Spleen (tissue), 11 donors: Measurements from ENCODE around the gene WNT9A. TPM values are rescaled to one million over a fixed set of nuclear protein-coding genes. Genes with fewer than 3 reads are reported as not detected.

Source experiments
- DNase-seq: peaks from one replicate; pipeline ENCODE4 v3.0.0-alpha.2; 2020
- H3K27ac ChIP-seq, 8 donors: fragments of 200-600 bp; sonication (generic) in 7 of 8; 1 replicate in 4 of 8; 2 replicates in 4 of 8; pipeline versions ENCODE4 v1.5.0 to v1.8.0; 2016 to 2021; ENCODE audit warnings: inconsistent platforms in 4 of 8, mild to moderate bottlenecking in 4 of 8, moderate library complexity in 1 of 8
- H3K27me3 ChIP-seq, 7 donors: fragments of 200-600 bp; sonication (generic) in 6 of 7; replicated peaks in 1 of 7; 1 replicate in 4 of 7; 2 replicates in 3 of 7; pipeline versions ENCODE4 v1.5.0 to v1.8.0; 2016 to 2021; ENCODE audit warnings: inconsistent platforms in 3 of 7, mild to moderate bottlenecking in 1 of 7
- H3K36me3 ChIP-seq, 6 donors: fragments of 200-600 bp; sonication (generic) in 5 of 6; 1 replicate in 4 of 6; 2 replicates in 2 of 6; pipeline versions ENCODE4 v1.5.0 to v1.8.0; 2016 to 2021; ENCODE audit warnings: inconsistent platforms in 2 of 6
- H3K4me1 ChIP-seq, 6 donors: fragments of 200-600 bp; sonication (generic) in 5 of 6; 1 replicate in 3 of 6; 2 replicates in 3 of 6; pipeline versions ENCODE4 v1.5.0 to v1.8.0; 2016 to 2021; ENCODE audit warnings: inconsistent platforms in 3 of 6
- H3K4me3 ChIP-seq, 8 donors: fragments of 200-600 bp; sonication (generic) in 7 of 8; 1 replicate in 4 of 8; 2 replicates in 4 of 8; pipeline versions ENCODE4 v1.5.0 to v1.8.0; 2016 to 2021; ENCODE audit warnings: inconsistent platforms in 4 of 8, mild to moderate bottlenecking in 4 of 8, moderate library complexity in 2 of 8
- H3K9me3 ChIP-seq, 8 donors: fragments of 200-600 bp; sonication (generic) in 7 of 8; 1 replicate in 4 of 8; 2 replicates in 4 of 8; pipeline versions ENCODE4 v1.5.0 to v1.8.0; 2016 to 2021; ENCODE audit warnings: inconsistent platforms in 4 of 8
- CTCF ChIP-seq, 11 experiments: fragments of 200-600 bp in 7 of 11; fragments of 450-650 bp in 4 of 11; sonication (generic) in 4 of 11; IDR thresholded peaks in 8 of 11; conservative IDR thresholded peaks in 3 of 11; 1 replicate in 7 of 11; 2 replicates in 4 of 11; pipeline versions ENCODE4 v1.4.0 to v1.8.0; 2016 to 2021; ENCODE audit warnings: antibody characterized with exemption in 11 of 11, inconsistent platforms in 4 of 11, mild to moderate bottlenecking in 1 of 11
- POLR2A ChIP-seq, 3 donors: fragments of 450-650 bp; IDR thresholded peaks; one replicate each; pipeline ENCODE4 v1.5.1; 2017; ENCODE audit warnings: antibody characterized with exemption in 3 of 3, mild to moderate bottlenecking in 1 of 3
- POLR2AphosphoS5 ChIP-seq, 3 donors: sonication (generic); formaldehyde crosslinking; IDR thresholded peaks; one replicate each; pipeline ENCODE4 v1.5.1; 2017; ENCODE audit warnings: antibody characterized with exemption in 3 of 3
- WGBS, 5 donors: extraction: QIAGEN DNeasy Blood & Tissue Kit in 3 of 5; methylation state at CpG; one replicate each; pipeline versions ENCODE4 v1.1.5 to v1.1.7; 2013 to 2018; 5-methylcytosine and 5-hydroxymethylcytosine counted together
- intact Hi-C: fragments of 100-400 bp; cut with DNase I; formaldehyde crosslinking; loops from one replicate; pipeline ENCODE4 v1.15.0; 2023; ENCODE audit warnings: low total_unique reads
- polyA plus RNA-seq, 3 donors: library from polyadenylated mRNA; stranded (reverse); fragments of 200-250 nt; gene quantifications; one replicate each; pipeline ENCODE4 v1.2.1, GENCODE V29; 2013
- total RNA-seq, 7 donors: library from RNA; depleted of rRNA in 3 of 7; stranded (reverse); fragments of >200 nt in 3 of 7; fragmentation: NEBNext Ultra II Directional in 4 of 7; extraction: Animal tissue kit (Norgen Biotek cat#: 25700) in 4 of 7; gene quantifications; one replicate each; pipeline versions ENCODE4 v1.1.0 to v1.2.1, GENCODE V29; 2016 to 2021
- donor health status: healthy with polysubstance abuse.
- donor health status: DM: no; HTN: no; CAD: no; lungs with moderate emphysema.
- donor health status: DM: no; HTN: no; CAD: no.
- donor health status: Bipolar disorder and iron deficiency.
- donor health status: healthy.
- donor health status: DM: no; HTN: no; CAD: no.
- donor health status: DM: yes; HTN: yes; CAD: no.

WNT9A gene
- total and polyA plus RNA-seq, 10 donors = 0.08 to 3.6 (median 0.77) TPM

GRCh38 chr1:227948493-227949260 lies 945 bp upstream of the WNT9A start:
- H3K36me3 ChIP-seq = no peaks in the 10 kb centered on the region
- TF ChIP-seq POLR2AphosphoS5 (IDR thresholded peaks at IDR 0.05) = no peak
- TF ChIP-seq POLR2A (IDR thresholded peaks at IDR 0.05) = no peak
- no peak for TF ChIP-seq CTCF (IDR thresholded peaks at IDR 0.05 in 8 of 11, conservative IDR thresholded peaks at IDR 0.05 in 3 of 11)
- intact Hi-C loops = loop anchor here (5.0 kb wide), 1 partner anchor 186 kb away; no protein-coding TSS in a partner anchor
- WGBS, 5 donors = 27 to 37% (median 33%) methylated on average over 10 to 25 of the region's 25 CpGs
- peak; percentile 73 for DNase-seq
- no peak overlapping the region for H3K27ac ChIP-seq
- H3K9me3 ChIP-seq = no peaks in the 10 kb centered on the region
- H3K4me3 ChIP-seq = peak overlapping the region; percentile 31 to 74 (median 46)
- peaks cover 18 to 41% (median 31%) of the 10 kb centered on the region in 6 donors for H3K4me1 ChIP-seq
- peaks cover 0 to 89% (median 28%) of the 10 kb centered on the region in 7 donors for H3K27me3 ChIP-seq

GRCh38 chr1:227947386-227947675 lies 401 bp downstream of the WNT9A start:
- intact Hi-C loops = loop anchor here (5.0 kb wide), 1 partner anchor 185 kb away; no protein-coding TSS in a partner anchor

GRCh38 chr1:227946624-227947385 lies 927 bp downstream of the WNT9A start:
- peaks cover 0 to 76% (median 28%) of the 10 kb centered on the region in 7 donors for H3K27me3 ChIP-seq
- H3K4me3 ChIP-seq = peak overlapping the region; percentile 19 to 74 (median 48)
- intact Hi-C loops = loop anchor here (5.0 kb wide), 1 partner anchor 185 kb away; no protein-coding TSS in a partner anchor
- H3K36me3 ChIP-seq = no peaks in the 10 kb centered on the region
- H3K27ac ChIP-seq = peak overlapping the region in 6 of 8 donors; percentile 26 to 81 (median 70)
- TF ChIP-seq POLR2AphosphoS5 (IDR thresholded peaks at IDR 0.05) = peak in 2 of 3 donors; percentile 47 to 55
- peak; percentile 27 to 86 (median 75) for TF ChIP-seq CTCF (IDR thresholded peaks at IDR 0.05 in 8 of 11, conservative IDR thresholded peaks at IDR 0.05 in 3 of 11)
- no peak for TF ChIP-seq POLR2A (IDR thresholded peaks at IDR 0.05)
- peaks cover 18 to 47% (median 34%) of the 10 kb centered on the region in 6 donors for H3K4me1 ChIP-seq
- peak; percentile 91 for DNase-seq
- no peaks in the 10 kb centered on the region for H3K9me3 ChIP-seq
- 1 to 2% (median 1%) methylated on average over 42 to 61 of the region's 61 CpGs for WGBS, 5 donors

More at GRCh38 chr1:227947386-227947675, 401 bp downstream of the WNT9A start:
- Histone ChIP-seq H3K4me3 (peak overlapping the region; percentile 19 to 74 (median 48)), H3K27ac (peak overlapping the region in 4 of 8 donors; percentile 66 to 81 (median 75)), H3K27me3 (peaks cover 0 to 78% (median 28%) of the 10 kb centered on the region in 7 donors), H3K4me1 (peaks cover 18 to 42% (median 31%) of the 10 kb centered on the region in 6 donors), H3K9me3 (no peaks in the 10 kb centered on the region), H3K36me3 (no peaks in the 10 kb centered on the region)
- WGBS, 5 donors = 0 to 3% (median 1%) methylated on average over 20 to 36 of the region's 36 CpGs
- peak; percentile 74 for DNase-seq
- no peak for TF ChIP-seq POLR2A (IDR thresholded peaks at IDR 0.05)
- no peak for TF ChIP-seq POLR2AphosphoS5 (IDR thresholded peaks at IDR 0.05)

GRCh38 chr1:227945891-227946623 lies 1.7 kb downstream of the WNT9A start:
- Histone ChIP-seq H3K27me3 (peaks cover 0 to 73% (median 28%) of the 10 kb centered on the region in 7 donors), H3K4me3 (peak overlapping the region in 7 of 8 donors; percentile 38 to 74 (median 50))
- 25 to 32% (median 30%) methylated on average over 19 of the region's 19 CpGs for WGBS, 5 donors

More at GRCh38 chr1:227945891-227946623, 1.7 kb downstream of the WNT9A start:
- Histone ChIP-seq H3K36me3 (no peaks in the 10 kb centered on the region), H3K27ac (peak overlapping the region in 7 of 8 donors; percentile 26 to 81 (median 67)), H3K4me1 (peaks cover 18 to 52% (median 36%) of the 10 kb centered on the region in 6 donors), H3K9me3 (no peaks in the 10 kb centered on the region)
- intact Hi-C loops = loop anchor here (5.0 kb wide), 1 partner anchor 184 kb away; no protein-coding TSS in a partner anchor
- peak; percentile 88 for DNase-seq
- TF ChIP-seq POLR2A (IDR thresholded peaks at IDR 0.05) (no peak), POLR2AphosphoS5 (IDR thresholded peaks at IDR 0.05) (peak; percentile 83 to 85 (median 84))
